ENCODE results near the gene CACTIN.

DNA sequence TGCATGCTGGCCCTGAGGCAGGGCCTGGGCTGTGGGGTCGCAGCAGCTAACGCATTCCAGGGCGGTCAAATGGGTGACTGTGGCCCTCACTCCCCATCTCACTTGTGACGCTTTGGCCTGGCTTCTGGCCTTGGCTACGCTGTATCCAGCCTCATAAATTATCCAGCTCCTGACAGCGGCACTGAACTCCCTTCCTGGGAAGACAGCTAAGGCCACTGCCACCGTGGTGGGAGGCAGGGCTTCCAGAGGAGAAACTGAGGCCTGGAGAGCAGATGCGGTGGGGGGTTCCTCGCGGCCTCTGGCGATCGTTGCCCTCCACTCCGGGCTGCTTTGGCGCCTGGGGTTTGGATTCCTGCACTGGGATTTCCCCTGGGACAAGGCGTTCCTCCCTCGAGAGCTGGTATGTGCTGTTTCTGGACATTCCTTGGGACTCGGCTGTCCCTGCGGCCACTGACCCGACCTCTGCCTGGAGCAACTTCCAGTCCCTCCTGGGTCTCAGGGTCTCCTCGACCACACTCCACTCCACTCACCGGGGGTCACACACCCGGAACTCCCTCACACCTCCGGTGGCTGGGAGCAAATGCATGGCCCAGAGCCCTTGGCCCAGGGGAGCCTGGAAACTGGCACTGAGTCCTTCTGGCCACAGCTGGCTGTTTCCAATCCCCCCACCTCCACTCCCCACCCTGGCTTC, 23.3 kb downstream of the CACTIN start:
- TF ChIP-seq, protein P1, sequence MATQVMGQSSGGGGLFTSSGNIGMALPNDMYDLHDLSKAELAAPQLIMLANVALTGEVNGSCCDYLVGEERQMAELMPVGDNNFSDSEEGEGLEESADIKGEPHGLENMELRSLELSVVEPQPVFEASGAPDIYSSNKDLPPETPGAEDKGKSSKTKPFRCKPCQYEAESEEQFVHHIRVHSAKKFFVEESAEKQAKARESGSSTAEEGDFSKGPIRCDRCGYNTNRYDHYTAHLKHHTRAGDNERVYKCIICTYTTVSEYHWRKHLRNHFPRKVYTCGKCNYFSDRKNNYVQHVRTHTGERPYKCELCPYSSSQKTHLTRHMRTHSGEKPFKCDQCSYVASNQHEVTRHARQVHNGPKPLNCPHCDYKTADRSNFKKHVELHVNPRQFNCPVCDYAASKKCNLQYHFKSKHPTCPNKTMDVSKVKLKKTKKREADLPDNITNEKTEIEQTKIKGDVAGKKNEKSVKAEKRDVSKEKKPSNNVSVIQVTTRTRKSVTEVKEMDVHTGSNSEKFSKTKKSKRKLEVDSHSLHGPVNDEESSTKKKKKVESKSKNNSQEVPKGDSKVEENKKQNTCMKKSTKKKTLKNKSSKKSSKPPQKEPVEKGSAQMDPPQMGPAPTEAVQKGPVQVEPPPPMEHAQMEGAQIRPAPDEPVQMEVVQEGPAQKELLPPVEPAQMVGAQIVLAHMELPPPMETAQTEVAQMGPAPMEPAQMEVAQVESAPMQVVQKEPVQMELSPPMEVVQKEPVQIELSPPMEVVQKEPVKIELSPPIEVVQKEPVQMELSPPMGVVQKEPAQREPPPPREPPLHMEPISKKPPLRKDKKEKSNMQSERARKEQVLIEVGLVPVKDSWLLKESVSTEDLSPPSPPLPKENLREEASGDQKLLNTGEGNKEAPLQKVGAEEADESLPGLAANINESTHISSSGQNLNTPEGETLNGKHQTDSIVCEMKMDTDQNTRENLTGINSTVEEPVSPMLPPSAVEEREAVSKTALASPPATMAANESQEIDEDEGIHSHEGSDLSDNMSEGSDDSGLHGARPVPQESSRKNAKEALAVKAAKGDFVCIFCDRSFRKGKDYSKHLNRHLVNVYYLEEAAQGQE (IDR thresholded peaks at IDR 0.05; ENCODE audit: low read depth, low read length), result no peak
- TF ChIP-seq, protein P2, sequence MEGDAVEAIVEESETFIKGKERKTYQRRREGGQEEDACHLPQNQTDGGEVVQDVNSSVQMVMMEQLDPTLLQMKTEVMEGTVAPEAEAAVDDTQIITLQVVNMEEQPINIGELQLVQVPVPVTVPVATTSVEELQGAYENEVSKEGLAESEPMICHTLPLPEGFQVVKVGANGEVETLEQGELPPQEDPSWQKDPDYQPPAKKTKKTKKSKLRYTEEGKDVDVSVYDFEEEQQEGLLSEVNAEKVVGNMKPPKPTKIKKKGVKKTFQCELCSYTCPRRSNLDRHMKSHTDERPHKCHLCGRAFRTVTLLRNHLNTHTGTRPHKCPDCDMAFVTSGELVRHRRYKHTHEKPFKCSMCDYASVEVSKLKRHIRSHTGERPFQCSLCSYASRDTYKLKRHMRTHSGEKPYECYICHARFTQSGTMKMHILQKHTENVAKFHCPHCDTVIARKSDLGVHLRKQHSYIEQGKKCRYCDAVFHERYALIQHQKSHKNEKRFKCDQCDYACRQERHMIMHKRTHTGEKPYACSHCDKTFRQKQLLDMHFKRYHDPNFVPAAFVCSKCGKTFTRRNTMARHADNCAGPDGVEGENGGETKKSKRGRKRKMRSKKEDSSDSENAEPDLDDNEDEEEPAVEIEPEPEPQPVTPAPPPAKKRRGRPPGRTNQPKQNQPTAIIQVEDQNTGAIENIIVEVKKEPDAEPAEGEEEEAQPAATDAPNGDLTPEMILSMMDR (IDR thresholded peaks at IDR 0.05), result no peak
- TF ChIP-seq FOXM1 (IDR thresholded peaks at IDR 0.05; ENCODE audit: low read depth) (no peak), YY1 (IDR thresholded peaks at IDR 0.05; ENCODE audit: low read depth) (no peak)
- TF ChIP-seq, protein P3, sequence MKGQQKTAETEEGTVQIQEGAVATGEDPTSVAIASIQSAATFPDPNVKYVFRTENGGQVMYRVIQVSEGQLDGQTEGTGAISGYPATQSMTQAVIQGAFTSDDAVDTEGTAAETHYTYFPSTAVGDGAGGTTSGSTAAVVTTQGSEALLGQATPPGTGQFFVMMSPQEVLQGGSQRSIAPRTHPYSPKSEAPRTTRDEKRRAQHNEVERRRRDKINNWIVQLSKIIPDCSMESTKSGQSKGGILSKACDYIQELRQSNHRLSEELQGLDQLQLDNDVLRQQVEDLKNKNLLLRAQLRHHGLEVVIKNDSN (IDR thresholded peaks at IDR 0.05; ENCODE audit: borderline replicate concordance, low read depth), result no peak
- TF ChIP-seq, protein P4, sequence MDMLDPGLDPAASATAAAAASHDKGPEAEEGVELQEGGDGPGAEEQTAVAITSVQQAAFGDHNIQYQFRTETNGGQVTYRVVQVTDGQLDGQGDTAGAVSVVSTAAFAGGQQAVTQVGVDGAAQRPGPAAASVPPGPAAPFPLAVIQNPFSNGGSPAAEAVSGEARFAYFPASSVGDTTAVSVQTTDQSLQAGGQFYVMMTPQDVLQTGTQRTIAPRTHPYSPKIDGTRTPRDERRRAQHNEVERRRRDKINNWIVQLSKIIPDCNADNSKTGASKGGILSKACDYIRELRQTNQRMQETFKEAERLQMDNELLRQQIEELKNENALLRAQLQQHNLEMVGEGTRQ (IDR thresholded peaks at IDR 0.05; ENCODE audit: borderline replicate concordance, low read depth, low read length), result no peak
